Heart left ventricle (tissue), 16 donors: ENCODE results near the gene CENPN. TPM values are rescaled to one million over a fixed set of nuclear protein-coding genes. Genes with fewer than 3 reads are reported as not detected.

Experiments
- ATAC-seq, 4 donors: fragments of 200-7000 bp; cut with Tn5 transposase; one replicate each; pipeline ENCODE4 v1.9.1; 2020 to 2022; ENCODE audit warnings: moderate library complexity in 4 of 4, mild to moderate bottlenecking in 3 of 4, moderate number of reproducible peaks in 1 of 4
- DNase-seq, 5 donors: peaks; one replicate each; pipeline ENCODE4 v3.0.0-alpha.2; 2020
- H3K27ac ChIP-seq, 12 donors: fragments of 200-600 bp; sonication (generic) in 4 of 12; one replicate each; pipeline versions ENCODE4 v1.5.0 to v1.8.0; 2016 to 2022; ENCODE audit warnings: mild to moderate bottlenecking in 2 of 12
- H3K27me3 ChIP-seq, 9 donors: fragments of 200-600 bp; sonication (generic) in 2 of 9; one replicate each; pipeline versions ENCODE4 v1.5.1 to v1.8.0; 2016 to 2022; ENCODE audit warnings: mild to moderate bottlenecking in 3 of 9
- H3K36me3 ChIP-seq, 9 donors: fragments of 200-600 bp; sonication (generic) in 2 of 9; one replicate each; pipeline versions ENCODE4 v1.5.0 to v1.8.0; 2018 to 2022; ENCODE audit warnings: mild to moderate bottlenecking in 2 of 9
- H3K4me1 ChIP-seq, 12 donors: fragments of 200-600 bp; sonication (generic) in 4 of 12; one replicate each; pipeline versions ENCODE4 v1.5.0 to v1.8.0; 2016 to 2022; ENCODE audit warnings: mild to moderate bottlenecking in 3 of 12
- H3K4me3 ChIP-seq, 12 donors: fragments of 200-600 bp; sonication (generic) in 4 of 12; one replicate each; pipeline versions ENCODE4 v1.5.0 to v1.8.0; 2017 to 2022; ENCODE audit warnings: mild to moderate bottlenecking in 9 of 12, moderate library complexity in 4 of 12
- H3K9me3 ChIP-seq, 12 donors: fragments of 200-600 bp; sonication (generic) in 4 of 12; one replicate each; pipeline versions ENCODE4 v1.5.0 to v1.8.0; 2016 to 2022; ENCODE audit warnings: mild to moderate bottlenecking in 1 of 12
- CTCF ChIP-seq, 12 donors: fragments of 200-600 bp; sonication (generic) in 4 of 12; IDR thresholded peaks; one replicate each; pipeline versions ENCODE4 v1.5.0 to v1.8.0; 2018 to 2022; ENCODE audit warnings: antibody characterized with exemption in 12 of 12, mild to moderate bottlenecking in 5 of 12
- POLR2A ChIP-seq, 2 donors: fragments of 450-650 bp; IDR thresholded peaks; one replicate each; pipeline ENCODE4 v1.6.1; 2017; ENCODE audit warnings: antibody characterized with exemption in 2 of 2, mild to moderate bottlenecking in 2 of 2, moderate library complexity in 2 of 2
- WGBS, 4 donors: extraction: QIAGEN DNeasy Blood & Tissue Kit in 2 of 4; methylation state at CpG; one replicate each; pipeline versions ENCODE4 v1.1.5 to v1.1.7; 2013 to 2018; 5-methylcytosine and 5-hydroxymethylcytosine counted together
- intact Hi-C, 10 donors: fragments of 100-400 bp; cut with DNase I; formaldehyde crosslinking; loops; one replicate each; pipeline versions ENCODE4 v1.11.1 to v1.14.2; 2022
- polyA plus RNA-seq, 2 donors: library from polyadenylated mRNA; stranded (reverse); fragments of 200-250 nt; gene quantifications; one replicate each; pipeline ENCODE4 v1.2.3, GENCODE V29; 2013
- total RNA-seq, 9 donors: library from RNA; depleted of rRNA in 2 of 9; stranded (reverse); fragments of >200 nt in 2 of 9; fragmentation: NEBNext Ultra II Directional in 3 of 9; extraction: Animal tissue kit (Norgen Biotek cat#: 25700) in 3 of 9; gene quantifications; one replicate each; pipeline versions ENCODE4 v1.1.0 to v1.2.4, GENCODE V29; 2016 to 2023
- donor health status: ischemic (EF 13 %, LVEDD 7.1; RV severe dilation, severe dysfunction).
- donor health status: healthy with polysubstance abuse.
- donor health status: DM: no; HTN: yes; CAD: no.
- donor health status: DM: no; HTN: no; CAD: no.
- donor health status: ischemic (EF 25% LVEDD 6.9; RV normal size, moderate dysfunction).
- donor health status: ischemic (EF 25% LVEDD 5.7; RV mildly dilated, moderate dysfunction).
- donor health status: healthy.
- donor health status: DM: yes; HTN: yes; CAD: no.
- donor health status: ischemic (EF 35%, LVEDD 5.7; RV mildly dilated, moderate dysfunction).
- donor health status: nonischemic (EF 11% LVEDD 7.7; RV severe dilation, severe dysfunction).
- donor health status: DM: yes; HTN: yes; CAD: no.
- donor health status: PGD.
- donor health status: ischemic (EF 29% LVEDD 5.4; RV normal size, mild dysfunction).
- donor health status: nonischemic (EF 23%, LVEDD 6.1; RV moderate dilation, normal function).

Gene CENPN
- total and polyA plus RNA-seq, 11 donors: 1.9 to 14.8 (median 10.3) TPM

- H3K9me3 ChIP-seq: no peaks in the 10 kb centered on the region
- DNase-seq (peak; percentile 97 to 99 (median 97)), ATAC-seq (peak; percentile 98 to 99 (median 99))
- H3K36me3 ChIP-seq: no peaks in the 10 kb centered on the region
- TF ChIP-seq POLR2A (IDR thresholded peaks at IDR 0.05) (peak; percentile 16 to 88), CTCF (IDR thresholded peaks at IDR 0.05) (no peak)
- peak within 1 kb of the TSS; percentile 58 to 99 (median 97) for H3K27ac ChIP-seq
- peaks cover 0 to 14% (median 6%) of the 10 kb centered on the region in 12 donors for H3K4me1 ChIP-seq
- H3K27me3 ChIP-seq: no peaks in the 10 kb centered on the region
- WGBS, 4 donors: 12 to 39% (median 15%) methylated on average over 19 to 59 of the region's 59 CpGs
- peak within 1 kb of the TSS; percentile 63 to 90 (median 77) for H3K4me3 ChIP-seq
- intact Hi-C loops: loop anchor here in 9 of 10 donors (1.0 to 5.0 kb wide), 6 partner anchors 19 to 71 kb away; partner anchors contain the start of genes ATMIN (in 7 of the 9), GCSH (in 3 of the 9), CENPN (in 1 of the 9) and CMC2 (in 1 of the 9)
Observed at GRCh38 chr16:81077076-81077940, 70.3 kb downstream of the CENPN start, which contains the start of gene C16orf46. Gene C16orf46, minus strand, starts transcription at chr16:81077238. Its CDS starts 13,283 bp downstream, at chr16:81063955.

- DNase-seq: no peak
- Histone ChIP-seq H3K36me3 (peaks cover 0 to 16% (median 2%) of the 10 kb centered on the region in 9 donors), H3K27ac (no peak overlapping the region), H3K9me3 (no peaks in the 10 kb centered on the region), H3K4me1 (peaks cover 0 to 14% (median 6%) of the 10 kb centered on the region in 12 donors), H3K4me3 (no peak overlapping the region), H3K27me3 (no peaks in the 10 kb centered on the region)
- no peak for TF ChIP-seq CTCF (IDR thresholded peaks at IDR 0.05)
- no peak for TF ChIP-seq POLR2A (IDR thresholded peaks at IDR 0.05)
- intact Hi-C loops: no loop called here
- WGBS, 4 donors: 76 to 82% (median 79%) methylated on average over 1 of the region's 1 CpG
- ATAC-seq: no peak
Observed at GRCh38 chr16:81080233-81080632, 73.2 kb downstream of the CENPN start.

- WGBS, 4 donors: 92 to 98% (median 96%) methylated on average over 4 of the region's 4 CpGs
- Histone ChIP-seq H3K9me3 (no peaks in the 10 kb centered on the region), H3K4me3 (no peak overlapping the region), H3K27me3 (no peaks in the 10 kb centered on the region), H3K27ac (no peak overlapping the region), H3K4me1 (peaks cover 0 to 13% (median 6%) of the 10 kb centered on the region in 12 donors), H3K36me3 (peaks cover 0 to 17% (median 4%) of the 10 kb centered on the region in 9 donors)
- intact Hi-C loops: no loop called here
- ATAC-seq (no peak), DNase-seq (no peak)
- TF ChIP-seq POLR2A (IDR thresholded peaks at IDR 0.05) (no peak), CTCF (IDR thresholded peaks at IDR 0.05) (no peak)
Observed at GRCh38 chr16:81081014-81081413, 74.0 kb downstream of the CENPN start.

Other genes with a start within 250 kb of the CENPN start
- gene CDYL2, start 202.6 kb upstream of the CENPN start, total RNA-seq: 1 to 10 TPM; 1.8 to 8.6 (median 3.6) TPM
- 1 to 10 TPM in 1 of 2 donors, under 1 TPM in 1; 0.80 to 1.4 TPM for gene CDYL2, start 202.6 kb upstream of the CENPN start, polyA plus RNA-seq
- gene CMC2, start 329 bp upstream of the CENPN start, total RNA-seq: 100 to 1,000 TPM in 8 of 9 donors, 10 to 100 TPM in 1; 89.0 to 182 (median 132) TPM
- 100 to 1,000 TPM; 196 to 377 TPM for gene CMC2, start 329 bp upstream of the CENPN start, polyA plus RNA-seq
- 10 to 100 TPM; 22.3 to 36.0 (median 28.5) TPM for gene ATMIN, start 28.6 kb downstream of the CENPN start, total RNA-seq
- gene ATMIN, start 28.6 kb downstream of the CENPN start, polyA plus RNA-seq: 10 to 100 TPM in 1 of 2 donors, 1 to 10 TPM in 1; 6.4 to 27.3 TPM
- gene C16orf46, start 70.0 kb downstream of the CENPN start, total RNA-seq: 1 to 10 TPM in 2 of 9 donors, under 1 TPM in 4, not detected in 3; 0.34 to 1.4 (median 0.63) TPM
- 1 to 10 TPM; 1.0 to 1.7 TPM for gene C16orf46, start 70.0 kb downstream of the CENPN start, polyA plus RNA-seq
- gene GCSH, start 89.2 kb downstream of the CENPN start, total RNA-seq: 10 to 100 TPM; 22.3 to 51.2 (median 40.1) TPM
- gene GCSH, start 89.2 kb downstream of the CENPN start, polyA plus RNA-seq: 10 to 100 TPM; 38.5 to 47.7 TPM
- under 1 TPM in 2 of 9 donors, not detected in 7; 0.70 to 0.75 TPM for gene BCO1, start 231.5 kb downstream of the CENPN start, total RNA-seq
- not detected for gene BCO1, start 231.5 kb downstream of the CENPN start, polyA plus RNA-seq